ENCODE data around the gene REC114. TPM values are rescaled to one million over a fixed set of nuclear protein-coding genes. Genes with fewer than 3 reads are reported as not detected.
"Not testable (repeated sequence)": the region's sequence is repeated elsewhere in the genome, so short reads cannot be mapped to it uniquely, and the experiment has no call there.

REC114 gene, protein sequence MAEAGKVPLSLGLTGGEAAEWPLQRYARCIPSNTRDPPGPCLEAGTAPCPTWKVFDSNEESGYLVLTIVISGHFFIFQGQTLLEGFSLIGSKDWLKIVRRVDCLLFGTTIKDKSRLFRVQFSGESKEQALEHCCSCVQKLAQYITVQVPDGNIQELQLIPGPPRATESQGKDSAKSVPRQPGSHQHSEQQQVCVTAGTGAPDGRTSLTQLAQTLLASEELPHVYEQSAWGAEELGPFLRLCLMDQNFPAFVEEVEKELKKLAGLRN
- not detected for total RNA-seq
- not detected for polyA plus RNA-seq

- Histone ChIP-seq H3K36me3 (ENCODE audit: insufficient read depth) (no peaks in the 10 kb centered on the region), H3K4me1 (ENCODE audit: insufficient read depth) (peaks cover 1% of the 10 kb centered on the region), H3K4me3 (ENCODE audit: low read depth, low read length) (no peak within 1 kb of the TSS), H3K27ac (ENCODE audit: low read depth) (no peak within 1 kb of the TSS)
- DNase-seq (ENCODE audit: extremely low spot score) = no peak
- 96% methylated on average over 22 of the region's 22 CpGs for WGBS
Observed at GRCh38 chr15:73442968-73443367, at the start of gene REC114. TSS of gene REC114 (plus strand) at chr15:73443164. CDS start at chr15:73443186, 22 bp downstream.

- H3K27ac ChIP-seq (ENCODE audit: low read depth) = no peak overlapping the region
- no peaks in the 10 kb centered on the region for H3K4me1 ChIP-seq (ENCODE audit: insufficient read depth)
- no peak overlapping the region for H3K4me3 ChIP-seq (ENCODE audit: low read depth, low read length)
- 71% methylated on average over 2 of the region's 2 CpGs for WGBS
- DNase-seq (ENCODE audit: extremely low spot score) = no peak
- no peaks in the 10 kb centered on the region for H3K36me3 ChIP-seq (ENCODE audit: insufficient read depth)
Observed at GRCh38 chr15:73393336-73393735, 49.6 kb upstream of the REC114 start.

DNA sequence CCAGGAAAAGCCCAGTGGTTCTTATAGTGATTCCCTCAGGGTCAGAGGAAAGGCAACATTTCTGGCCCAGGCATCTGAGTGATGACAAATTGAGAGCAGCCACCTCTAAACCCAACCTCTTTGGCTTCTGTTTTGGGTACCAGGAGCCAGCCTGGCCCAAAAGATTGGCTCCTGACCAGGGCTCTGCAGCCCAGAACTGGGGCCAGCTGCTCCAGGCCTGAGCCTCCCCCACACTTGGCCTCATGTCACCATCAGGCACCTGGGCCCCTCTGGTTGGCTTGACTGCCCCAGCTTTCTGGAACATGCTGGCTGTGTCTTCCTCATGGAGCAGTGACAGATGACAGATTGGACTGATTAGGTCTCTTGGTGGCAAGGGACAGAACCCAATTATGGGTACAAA is 48.2 kb upstream of the REC114 start:
- H3K27ac ChIP-seq (ENCODE audit: low read depth) = no peak overlapping the region
- no peak overlapping the region for H3K4me3 ChIP-seq (ENCODE audit: low read depth, low read length)
- no peaks in the 10 kb centered on the region for H3K36me3 ChIP-seq (ENCODE audit: insufficient read depth)
- no peaks in the 10 kb centered on the region for H3K4me1 ChIP-seq (ENCODE audit: insufficient read depth)
- DNase-seq (ENCODE audit: extremely low spot score) = no peak

- WGBS = 87% methylated on average over 2 of the region's 2 CpGs
- Histone ChIP-seq H3K36me3 (ENCODE audit: insufficient read depth) (no peaks in the 10 kb centered on the region), H3K27ac (ENCODE audit: low read depth) (no peak overlapping the region), H3K4me1 (ENCODE audit: insufficient read depth) (no peaks in the 10 kb centered on the region), H3K4me3 (ENCODE audit: low read depth, low read length) (no peak overlapping the region)
- no peak for DNase-seq (ENCODE audit: extremely low spot score)
Observed at GRCh38 chr15:73395671-73396070, 47.3 kb upstream of the REC114 start.

DNA sequence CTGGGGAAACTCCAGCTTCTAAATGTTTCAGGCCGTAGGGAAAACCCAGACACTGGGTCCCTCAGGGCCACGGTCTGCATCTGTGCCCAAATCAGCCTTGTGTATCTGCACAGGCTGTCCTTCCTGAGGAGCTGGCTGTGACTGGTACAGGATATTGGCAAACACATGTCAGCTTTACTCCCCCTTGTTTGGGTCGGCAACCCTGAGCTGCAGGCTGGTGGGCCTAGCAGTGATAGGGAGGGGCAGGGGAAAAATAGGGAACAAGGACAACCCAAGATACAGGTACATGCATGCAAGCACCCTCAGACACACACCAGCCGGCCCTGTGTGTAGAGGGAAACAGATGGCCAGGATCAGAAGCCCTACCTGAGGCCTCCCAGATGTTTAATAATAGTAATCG is 45.5 kb upstream of the REC114 start:
- Histone ChIP-seq H3K4me3 (ENCODE audit: low read depth, low read length) (no peak overlapping the region), H3K36me3 (ENCODE audit: insufficient read depth) (no peaks in the 10 kb centered on the region), H3K4me1 (ENCODE audit: insufficient read depth) (no peaks in the 10 kb centered on the region), H3K27ac (ENCODE audit: low read depth) (no peak overlapping the region)
- DNase-seq (ENCODE audit: extremely low spot score) = no peak
- 61% methylated on average over 5 of the region's 5 CpGs for WGBS

GRCh38 chr15:73398861-73399260 is 44.1 kb upstream of the REC114 start:
- H3K4me1 ChIP-seq (ENCODE audit: insufficient read depth) = no peaks in the 10 kb centered on the region
- no peak for DNase-seq (ENCODE audit: extremely low spot score)
- 75% methylated on average over 4 of the region's 4 CpGs for whole genome bisulfite sequencing
- no peaks in the 10 kb centered on the region for H3K36me3 ChIP-seq (ENCODE audit: insufficient read depth)
- no peak overlapping the region for H3K4me3 ChIP-seq (ENCODE audit: low read depth, low read length)
- no peak overlapping the region for H3K27ac ChIP-seq (ENCODE audit: low read depth)

GRCh38 chr15:73400222-73400621 is 42.7 kb upstream of the REC114 start:
- not testable (repeated sequence) for H3K36me3 ChIP-seq (ENCODE audit: insufficient read depth); H3K4me1 ChIP-seq (ENCODE audit: insufficient read depth); H3K4me3 ChIP-seq (ENCODE audit: low read depth, low read length); DNase-seq (ENCODE audit: extremely low spot score); H3K27ac ChIP-seq (ENCODE audit: low read depth)
- WGBS = 81% methylated on average over 6 of the region's 6 CpGs

DNA sequence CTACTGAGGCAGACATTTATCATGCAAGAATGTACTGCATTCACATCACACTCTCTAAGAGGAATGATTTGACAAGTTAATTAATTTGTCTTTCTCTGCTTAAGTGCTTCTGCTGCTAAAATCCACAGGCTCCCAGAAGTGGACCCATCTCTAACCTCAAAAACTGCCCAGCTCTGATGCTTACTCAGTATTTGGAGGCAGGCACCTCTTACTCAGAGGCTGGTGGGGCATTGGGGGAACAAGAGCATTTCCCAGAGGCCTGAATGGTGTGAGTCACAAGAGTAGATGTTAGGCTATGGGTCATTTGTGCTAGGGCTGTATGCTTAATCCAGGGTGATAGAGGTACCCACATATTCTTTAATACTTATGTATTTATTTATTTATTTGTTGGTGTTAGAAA is 39.8 kb upstream of the REC114 start:
- Histone ChIP-seq H3K27ac (ENCODE audit: low read depth) (no peak overlapping the region), H3K4me3 (ENCODE audit: low read depth, low read length) (no peak overlapping the region), H3K4me1 (ENCODE audit: insufficient read depth) (no peaks in the 10 kb centered on the region), H3K36me3 (ENCODE audit: insufficient read depth) (no peaks in the 10 kb centered on the region)
- DNase-seq (ENCODE audit: extremely low spot score) = no peak

DNA sequence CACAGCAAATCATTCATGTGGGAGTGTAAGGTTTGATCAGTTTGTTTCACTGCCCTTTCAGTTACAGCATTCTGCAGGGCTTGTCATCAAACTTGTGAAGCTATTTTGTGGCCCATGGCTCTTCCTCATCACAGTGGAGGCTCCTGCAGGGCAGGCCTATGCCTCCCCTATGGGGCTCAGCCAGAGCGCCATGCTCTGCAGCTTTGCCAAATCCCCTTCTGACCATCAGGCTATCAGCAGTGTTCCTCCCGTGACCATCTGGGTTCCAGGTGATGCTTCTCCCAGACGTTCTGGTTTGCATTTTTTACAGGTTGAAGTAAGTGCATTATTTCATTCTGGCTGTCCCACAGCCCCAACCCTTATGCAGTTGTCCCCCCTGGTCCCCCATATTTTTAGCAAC is 28.1 kb upstream of the REC114 start:
- no peaks in the 10 kb centered on the region for H3K36me3 ChIP-seq (ENCODE audit: insufficient read depth)
- no peak overlapping the region for H3K27ac ChIP-seq (ENCODE audit: low read depth)
- DNase-seq (ENCODE audit: extremely low spot score) = no peak
- 69% methylated on average over 3 of the region's 3 CpGs for WGBS
- no peaks in the 10 kb centered on the region for H3K4me1 ChIP-seq (ENCODE audit: insufficient read depth)
- no peak overlapping the region for H3K4me3 ChIP-seq (ENCODE audit: low read depth, low read length)

GRCh38 chr15:73424506-73424905 is 18.5 kb upstream of the REC114 start:
- H3K4me3 ChIP-seq (ENCODE audit: low read depth, low read length) = no peak overlapping the region
- H3K27ac ChIP-seq (ENCODE audit: low read depth) = no peak overlapping the region
- no peaks in the 10 kb centered on the region for H3K4me1 ChIP-seq (ENCODE audit: insufficient read depth)
- H3K36me3 ChIP-seq (ENCODE audit: insufficient read depth) = no peaks in the 10 kb centered on the region
- DNase-seq (ENCODE audit: extremely low spot score) = no peak
- 97% methylated on average over 1 of the region's 1 CpG for WGBS

DNA sequence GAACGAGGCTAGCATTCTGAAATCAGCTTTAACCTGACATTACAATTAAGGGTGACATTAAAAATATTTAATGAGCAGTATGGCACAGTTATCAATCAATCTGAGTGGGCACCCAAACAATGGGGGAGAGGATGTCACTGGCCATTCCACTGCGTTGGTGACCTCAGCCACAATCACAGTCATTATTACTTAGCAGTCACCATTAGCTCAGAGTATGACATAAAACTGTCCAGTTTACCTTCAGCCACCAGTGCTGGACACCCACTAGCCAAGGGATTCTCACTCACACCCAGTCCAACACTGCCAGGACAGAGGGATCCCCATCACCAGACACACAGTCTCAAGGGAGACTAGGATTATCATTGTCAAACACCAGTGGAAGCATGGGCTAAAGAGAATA is 17.5 kb upstream of the REC114 start:
- no peak overlapping the region for H3K4me3 ChIP-seq (ENCODE audit: low read depth, low read length)
- WGBS = 70% methylated on average over 2 of the region's 2 CpGs

GRCh38 chr15:73426323-73426994 is 16.5 kb upstream of the REC114 start:
- Histone ChIP-seq H3K4me3 (ENCODE audit: low read depth, low read length) (no peak overlapping the region), H3K36me3 (ENCODE audit: insufficient read depth) (no peaks in the 10 kb centered on the region), H3K27ac (ENCODE audit: low read depth) (no peak overlapping the region), H3K4me1 (ENCODE audit: insufficient read depth) (no peaks in the 10 kb centered on the region)
- no peak for DNase-seq (ENCODE audit: extremely low spot score)
- 42% methylated on average over 5 of the region's 5 CpGs for WGBS

More for the DNA sequence above, 17.5 kb upstream of the REC114 start:
- DNase-seq (ENCODE audit: extremely low spot score) = no peak
- Histone ChIP-seq H3K27ac (ENCODE audit: low read depth) (no peak overlapping the region), H3K4me1 (ENCODE audit: insufficient read depth) (no peaks in the 10 kb centered on the region), H3K36me3 (ENCODE audit: insufficient read depth) (no peaks in the 10 kb centered on the region)

DNA sequence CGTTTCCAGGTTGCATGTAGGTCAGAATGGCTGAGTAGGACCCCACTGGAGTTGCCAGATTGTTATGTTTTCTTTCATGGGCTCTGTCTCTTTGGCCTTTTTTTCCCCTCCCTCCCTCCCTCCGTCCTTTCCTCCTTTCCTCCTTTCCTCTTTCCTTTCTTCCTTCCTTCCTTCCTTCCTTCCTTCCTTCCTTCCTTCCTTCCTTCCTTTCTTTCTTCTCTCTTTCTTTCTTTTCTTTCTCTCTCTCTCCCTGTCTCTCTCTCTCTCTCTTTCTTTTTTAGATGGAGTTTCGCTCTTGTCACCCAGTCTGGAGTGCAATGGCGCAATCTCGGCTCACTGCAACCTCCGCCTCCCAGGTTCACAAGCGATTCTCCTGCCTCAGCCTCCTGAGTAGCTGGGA is 11.6 kb upstream of the REC114 start:
- 90% methylated on average over 7 of the region's 7 CpGs for WGBS
- not testable (repeated sequence) for H3K4me3 ChIP-seq (ENCODE audit: low read depth, low read length); H3K27ac ChIP-seq (ENCODE audit: low read depth); H3K36me3 ChIP-seq (ENCODE audit: insufficient read depth); H3K4me1 ChIP-seq (ENCODE audit: insufficient read depth); DNase-seq (ENCODE audit: extremely low spot score)

DNA sequence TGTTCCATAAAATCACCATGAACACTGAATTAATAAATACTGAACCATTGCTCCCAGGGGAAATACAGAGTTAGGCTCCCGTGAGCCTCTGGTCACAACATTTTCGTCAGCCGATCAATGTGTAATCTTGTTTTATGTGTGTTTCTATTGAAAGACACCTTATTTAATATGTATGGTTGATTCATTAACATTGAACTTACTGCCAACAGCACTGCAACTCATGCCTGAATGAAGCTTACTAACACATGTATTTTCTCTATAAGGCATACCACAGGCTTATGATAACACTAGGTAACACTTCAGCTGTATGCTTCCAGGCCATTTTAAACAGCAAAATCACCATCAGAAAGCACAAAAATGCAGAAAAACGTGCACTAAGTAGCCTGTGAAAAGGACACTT is 9.1 kb upstream of the REC114 start:
- H3K27ac ChIP-seq (ENCODE audit: low read depth) = no peak overlapping the region
- H3K4me1 ChIP-seq (ENCODE audit: insufficient read depth) = no peaks in the 10 kb centered on the region
- WGBS = 84% methylated on average over 4 of the region's 4 CpGs
- no peak for DNase-seq (ENCODE audit: extremely low spot score)
- no peaks in the 10 kb centered on the region for H3K36me3 ChIP-seq (ENCODE audit: insufficient read depth)
- no peak overlapping the region for H3K4me3 ChIP-seq (ENCODE audit: low read depth, low read length)

All from urinary bladder (tissue), 4 donors.